Measurements from ENCODE around the gene GALNT2. TPM values are rescaled to one million over a fixed set of nuclear protein-coding genes. Genes with fewer than 3 reads are reported as not detected.

Gene GALNT2
- polyA plus RNA-seq, 1 donor: 47.1 TPM

GRCh38 chr1:230087717-230088105, 20.7 kb downstream of the GALNT2 start:
- no peak overlapping the region for H3K27ac ChIP-seq (ENCODE audit: low read length)
- DNase-seq: no peak
- H3K4me1 ChIP-seq (ENCODE audit: control insufficient read depth, insufficient read depth, low read length): no peaks in the 10 kb centered on the region
- peaks cover 6% of the 10 kb centered on the region for H3K9me3 ChIP-seq (ENCODE audit: control insufficient read depth, low read depth, low read length)
- peaks cover 10% of the 10 kb centered on the region for H3K36me3 ChIP-seq (ENCODE audit: control insufficient read depth, insufficient read depth, low read length)
- no peak overlapping the region for H3K4me3 ChIP-seq (ENCODE audit: low read length)
- no CpG with 5 or more reads among the region's 3 CpGs for WGBS (ENCODE audit: insufficient coverage, low lambda C conversion rate)
- no peaks in the 10 kb centered on the region for H3K27me3 ChIP-seq (ENCODE audit: control insufficient read depth, insufficient read depth, low read length)

GRCh38 chr1:230090194-230090711, 23.2 kb downstream of the GALNT2 start:
- H3K4me1 ChIP-seq (ENCODE audit: control insufficient read depth, insufficient read depth, low read length): no peaks in the 10 kb centered on the region
- no peak overlapping the region for H3K27ac ChIP-seq (ENCODE audit: low read length)

GRCh38 chr1:230091473-230092231, 24.6 kb downstream of the GALNT2 start:
- no peaks in the 10 kb centered on the region for H3K9me3 ChIP-seq (ENCODE audit: control insufficient read depth, low read depth, low read length)
- H3K27me3 ChIP-seq (ENCODE audit: control insufficient read depth, insufficient read depth, low read length): no peaks in the 10 kb centered on the region
- no peak overlapping the region for H3K4me3 ChIP-seq (ENCODE audit: low read length)
- WGBS (ENCODE audit: insufficient coverage, low lambda C conversion rate): 94% methylated on average over 2 of the region's 12 CpGs
- H3K36me3 ChIP-seq (ENCODE audit: control insufficient read depth, insufficient read depth, low read length): peaks cover 10% of the 10 kb centered on the region
- H3K27ac ChIP-seq (ENCODE audit: low read length): no peak overlapping the region
- DNase-seq: no peak
- no peaks in the 10 kb centered on the region for H3K4me1 ChIP-seq (ENCODE audit: control insufficient read depth, insufficient read depth, low read length)

More at GRCh38 chr1:230090194-230090711, 23.2 kb downstream of the GALNT2 start:
- Histone ChIP-seq H3K9me3 (ENCODE audit: control insufficient read depth, low read depth, low read length) (no peaks in the 10 kb centered on the region), H3K27me3 (ENCODE audit: control insufficient read depth, insufficient read depth, low read length) (no peaks in the 10 kb centered on the region), H3K36me3 (ENCODE audit: control insufficient read depth, insufficient read depth, low read length) (peaks cover 10% of the 10 kb centered on the region), H3K4me3 (ENCODE audit: low read length) (no peak overlapping the region)
- no peak for DNase-seq
- WGBS (ENCODE audit: insufficient coverage, low lambda C conversion rate): 100% methylated on average over 2 of the region's 6 CpGs

DNA sequence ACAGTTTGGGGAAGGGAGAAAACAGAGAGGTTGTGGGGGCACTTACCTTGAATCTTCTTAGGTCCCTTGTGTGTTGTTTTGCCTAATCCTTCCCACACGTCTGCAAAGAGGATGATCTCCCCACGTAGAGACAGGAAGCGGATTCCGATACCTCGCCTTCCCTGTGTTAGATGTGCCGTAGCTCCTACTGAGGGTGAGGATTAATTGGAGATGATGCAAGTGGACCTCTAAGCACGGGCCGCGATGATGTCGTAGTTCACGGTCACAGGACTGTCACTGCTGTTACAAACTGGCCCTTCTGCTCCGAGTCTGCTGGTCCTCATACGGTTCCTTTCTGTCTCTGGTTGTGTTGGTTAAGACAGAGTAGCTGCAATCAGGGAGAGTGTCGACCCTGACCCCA, 27.7 kb downstream of the GALNT2 start:
- DNase-seq: no peak
- no CpG with 5 or more reads among the region's 14 CpGs for WGBS (ENCODE audit: insufficient coverage, low lambda C conversion rate)
- H3K36me3 ChIP-seq (ENCODE audit: control insufficient read depth, insufficient read depth, low read length): peaks cover 9% of the 10 kb centered on the region
- no peaks in the 10 kb centered on the region for H3K9me3 ChIP-seq (ENCODE audit: control insufficient read depth, low read depth, low read length)
- no peak overlapping the region for H3K4me3 ChIP-seq (ENCODE audit: low read length)
- no peaks in the 10 kb centered on the region for H3K27me3 ChIP-seq (ENCODE audit: control insufficient read depth, insufficient read depth, low read length)
- no peak overlapping the region for H3K27ac ChIP-seq (ENCODE audit: low read length)
- H3K4me1 ChIP-seq (ENCODE audit: control insufficient read depth, insufficient read depth, low read length): no peaks in the 10 kb centered on the region

DNA sequence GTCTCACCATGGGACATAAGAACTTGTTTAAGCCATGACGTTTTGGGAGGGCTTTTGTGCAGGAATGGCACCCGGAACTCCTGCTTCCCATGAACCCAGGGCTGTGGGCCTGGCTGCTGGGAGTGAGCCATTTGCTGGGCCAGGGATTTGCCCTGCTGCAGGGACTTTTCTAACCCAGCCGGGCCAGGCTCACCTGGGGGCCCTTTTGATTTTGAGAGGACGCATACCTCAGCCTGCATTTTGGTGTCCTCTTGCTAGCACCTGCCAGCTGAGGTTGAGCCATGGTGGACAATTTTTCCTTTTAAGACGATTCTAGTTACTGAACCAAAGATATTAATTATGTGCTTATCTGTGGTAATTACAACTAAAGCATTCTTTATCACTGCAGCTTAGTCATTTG, 28.9 kb downstream of the GALNT2 start:
- H3K36me3 ChIP-seq (ENCODE audit: control insufficient read depth, insufficient read depth, low read length): peaks cover 8% of the 10 kb centered on the region
- H3K27me3 ChIP-seq (ENCODE audit: control insufficient read depth, insufficient read depth, low read length): no peaks in the 10 kb centered on the region
- no peak overlapping the region for H3K27ac ChIP-seq (ENCODE audit: low read length)
- no CpG with 5 or more reads among the region's 5 CpGs for WGBS (ENCODE audit: insufficient coverage, low lambda C conversion rate)
- H3K9me3 ChIP-seq (ENCODE audit: control insufficient read depth, low read depth, low read length): no peaks in the 10 kb centered on the region
- no peak for DNase-seq
- no peak overlapping the region for H3K4me3 ChIP-seq (ENCODE audit: low read length)
- H3K4me1 ChIP-seq (ENCODE audit: control insufficient read depth, insufficient read depth, low read length): no peaks in the 10 kb centered on the region

DNA sequence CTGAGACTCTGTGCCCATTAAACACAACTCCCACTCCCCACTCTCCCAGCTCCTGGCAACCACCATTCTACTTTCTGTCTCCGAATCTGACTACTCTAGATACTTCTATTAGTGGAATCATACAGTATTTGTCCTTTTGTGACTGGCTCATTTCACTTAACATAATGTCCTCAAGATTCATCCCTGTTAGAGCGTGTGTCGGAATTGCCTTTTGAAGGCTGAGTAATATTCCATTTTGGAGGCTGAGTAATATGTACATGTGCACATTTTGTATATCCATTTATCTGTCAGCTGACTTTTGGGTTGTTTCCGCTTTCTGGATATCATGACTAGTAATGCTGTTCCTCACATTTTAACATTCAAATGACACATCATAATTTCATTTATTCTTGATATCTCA, 30.3 kb downstream of the GALNT2 start:
- H3K27me3 ChIP-seq (ENCODE audit: control insufficient read depth, insufficient read depth, low read length): no peaks in the 10 kb centered on the region
- H3K36me3 ChIP-seq (ENCODE audit: control insufficient read depth, insufficient read depth, low read length): peaks cover 3% of the 10 kb centered on the region
- H3K4me3 ChIP-seq (ENCODE audit: low read length): no peak overlapping the region
- no peaks in the 10 kb centered on the region for H3K4me1 ChIP-seq (ENCODE audit: control insufficient read depth, insufficient read depth, low read length)
- no peak overlapping the region for H3K27ac ChIP-seq (ENCODE audit: low read length)
- DNase-seq: no peak
- H3K9me3 ChIP-seq (ENCODE audit: control insufficient read depth, low read depth, low read length): no peaks in the 10 kb centered on the region
- WGBS (ENCODE audit: insufficient coverage, low lambda C conversion rate): no CpG with 5 or more reads among the region's 4 CpGs

DNA sequence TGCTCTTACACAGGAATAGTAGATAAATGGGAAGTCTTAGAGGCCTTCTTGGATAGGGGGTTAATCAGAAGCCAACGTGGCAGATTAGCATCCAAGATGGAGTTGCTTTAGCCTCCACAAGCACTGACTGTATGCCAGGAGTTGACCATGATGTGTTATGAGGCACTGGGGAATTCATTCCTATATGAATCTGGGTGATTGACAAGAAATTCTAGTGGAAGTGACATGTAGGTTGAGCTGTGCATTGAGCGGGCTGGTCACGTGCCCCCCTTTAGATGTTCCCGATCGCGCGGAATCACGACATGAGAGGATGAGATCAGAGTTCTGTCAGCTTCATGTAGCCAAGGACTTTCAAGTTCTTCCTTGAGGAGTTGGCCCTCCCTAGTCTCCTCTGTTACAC, 31.7 kb downstream of the GALNT2 start:
- WGBS (ENCODE audit: insufficient coverage, low lambda C conversion rate): no CpG with 5 or more reads among the region's 8 CpGs
- H3K4me1 ChIP-seq (ENCODE audit: control insufficient read depth, insufficient read depth, low read length): peaks cover 2% of the 10 kb centered on the region

GRCh38 chr1:230099465-230099864, 32.4 kb downstream of the GALNT2 start:
- Histone ChIP-seq H3K36me3 (ENCODE audit: control insufficient read depth, insufficient read depth, low read length) (peaks cover 3% of the 10 kb centered on the region), H3K4me1 (ENCODE audit: control insufficient read depth, insufficient read depth, low read length) (peaks cover 9% of the 10 kb centered on the region), H3K27me3 (ENCODE audit: control insufficient read depth, insufficient read depth, low read length) (no peaks in the 10 kb centered on the region), H3K9me3 (ENCODE audit: control insufficient read depth, low read depth, low read length) (no peaks in the 10 kb centered on the region), H3K4me3 (ENCODE audit: low read length) (no peak overlapping the region), H3K27ac (ENCODE audit: low read length) (no peak overlapping the region)
- DNase-seq: no peak
- WGBS (ENCODE audit: insufficient coverage, low lambda C conversion rate): no CpG with 5 or more reads among the region's 1 CpG

More for the DNA sequence above, 31.7 kb downstream of the GALNT2 start:
- no peak for DNase-seq
- no peaks in the 10 kb centered on the region for H3K9me3 ChIP-seq (ENCODE audit: control insufficient read depth, low read depth, low read length)
- no peak overlapping the region for H3K27ac ChIP-seq (ENCODE audit: low read length)
- H3K27me3 ChIP-seq (ENCODE audit: control insufficient read depth, insufficient read depth, low read length): no peaks in the 10 kb centered on the region
- no peak overlapping the region for H3K4me3 ChIP-seq (ENCODE audit: low read length)
- H3K36me3 ChIP-seq (ENCODE audit: control insufficient read depth, insufficient read depth, low read length): peaks cover 3% of the 10 kb centered on the region

GRCh38 chr1:230100932-230101331, 33.9 kb downstream of the GALNT2 start:
- no peak for DNase-seq
- Histone ChIP-seq H3K27me3 (ENCODE audit: control insufficient read depth, insufficient read depth, low read length) (no peaks in the 10 kb centered on the region), H3K36me3 (ENCODE audit: control insufficient read depth, insufficient read depth, low read length) (peaks cover 3% of the 10 kb centered on the region), H3K4me3 (ENCODE audit: low read length) (no peak overlapping the region), H3K4me1 (ENCODE audit: control insufficient read depth, insufficient read depth, low read length) (peaks cover 22% of the 10 kb centered on the region), H3K9me3 (ENCODE audit: control insufficient read depth, low read depth, low read length) (no peaks in the 10 kb centered on the region), H3K27ac (ENCODE audit: low read length) (no peak overlapping the region)
- WGBS (ENCODE audit: insufficient coverage, low lambda C conversion rate): 78% methylated on average over 1 of the region's 3 CpGs

DNA sequence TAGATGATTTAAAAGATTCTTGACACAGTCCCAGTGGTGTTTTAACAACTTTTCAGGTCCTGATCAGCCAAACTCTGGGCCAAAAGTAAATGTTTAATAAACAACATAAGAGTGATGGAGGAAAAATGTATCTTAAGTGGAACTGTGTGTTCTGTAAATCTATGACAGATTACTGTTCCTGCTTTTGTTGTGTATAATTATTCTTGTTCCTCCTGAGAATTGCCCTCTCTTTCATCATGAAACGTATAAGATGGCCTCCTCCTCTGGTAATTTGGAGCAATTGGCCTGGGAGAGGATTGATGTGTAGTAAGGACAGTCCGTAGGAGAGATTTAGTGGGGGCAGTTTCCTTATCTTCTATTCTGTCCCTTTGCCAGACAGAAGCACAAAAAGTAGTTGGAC, 34.5 kb downstream of the GALNT2 start:
- peaks cover 3% of the 10 kb centered on the region for H3K36me3 ChIP-seq (ENCODE audit: control insufficient read depth, insufficient read depth, low read length)
- H3K27ac ChIP-seq (ENCODE audit: low read length): no peak overlapping the region
- H3K27me3 ChIP-seq (ENCODE audit: control insufficient read depth, insufficient read depth, low read length): no peaks in the 10 kb centered on the region
- no peaks in the 10 kb centered on the region for H3K9me3 ChIP-seq (ENCODE audit: control insufficient read depth, low read depth, low read length)
- H3K4me1 ChIP-seq (ENCODE audit: control insufficient read depth, insufficient read depth, low read length): peaks cover 28% of the 10 kb centered on the region
- H3K4me3 ChIP-seq (ENCODE audit: low read length): no peak overlapping the region
- WGBS (ENCODE audit: insufficient coverage, low lambda C conversion rate): no CpG with 5 or more reads among the region's 2 CpGs
- DNase-seq: no peak

GRCh38 chr1:230102046-230102445, 35.0 kb downstream of the GALNT2 start:
- H3K27me3 ChIP-seq (ENCODE audit: control insufficient read depth, insufficient read depth, low read length): no peaks in the 10 kb centered on the region
- no peak overlapping the region for H3K4me3 ChIP-seq (ENCODE audit: low read length)
- WGBS (ENCODE audit: insufficient coverage, low lambda C conversion rate): no CpG with 5 or more reads among the region's 5 CpGs
- no peak for DNase-seq
- no peaks in the 10 kb centered on the region for H3K9me3 ChIP-seq (ENCODE audit: control insufficient read depth, low read depth, low read length)
- H3K27ac ChIP-seq (ENCODE audit: low read length): no peak overlapping the region
- peaks cover 3% of the 10 kb centered on the region for H3K36me3 ChIP-seq (ENCODE audit: control insufficient read depth, insufficient read depth, low read length)
- peaks cover 32% of the 10 kb centered on the region for H3K4me1 ChIP-seq (ENCODE audit: control insufficient read depth, insufficient read depth, low read length)
